Vagina (tissue), 2 donors: ENCODE data around the gene DHX8.

Experiments used
- CTCF ChIP-seq, 3 experiments: fragments of 450-650 bp in 2 of 3; fragments of 200-600 bp in 1 of 3; sonication (generic) in 1 of 3; IDR thresholded peaks; one replicate each; pipeline ENCODE4 v1.5.1; 2017 to 2019; ENCODE audit warnings: antibody characterized with exemption in 3 of 3, mild to moderate bottlenecking in 2 of 3, moderate library complexity in 2 of 3
- POLR2A ChIP-seq, 2 donors: fragments of 450-650 bp; IDR thresholded peaks; one replicate each; pipeline ENCODE4 v1.6.1; 2017; ENCODE audit warnings: antibody characterized with exemption in 2 of 2, mild to moderate bottlenecking in 2 of 2, moderate library complexity in 2 of 2
- POLR2AphosphoS5 ChIP-seq, 2 donors: sonication (generic); formaldehyde crosslinking; IDR thresholded peaks; one replicate each; pipeline ENCODE4 v1.9.0; 2017; ENCODE audit warnings: antibody characterized with exemption in 2 of 2, mild to moderate bottlenecking in 2 of 2, low read depth in 1 of 2; ENCODE audit not compliant: insufficient read depth in 1 of 2

- TF ChIP-seq POLR2AphosphoS5 (IDR thresholded peaks at IDR 0.05; ENCODE audit: insufficient read depth in 1 of 2, low read depth in 1 of 2), result no peak
- TF ChIP-seq CTCF (IDR thresholded peaks at IDR 0.05), result no peak
- TF ChIP-seq POLR2A (IDR thresholded peaks at IDR 0.05), result no peak
These were observed 57.3 kb downstream of the DHX8 start for GRCh38 chr17:43540821-43541674.
